Ovary (tissue), 9 donors: Measurements from ENCODE around the gene DOHH. TPM values are rescaled to one million over a fixed set of nuclear protein-coding genes. Genes with fewer than 3 reads are reported as not detected.

ENCODE experiments used
- DNase-seq, 5 donors: peaks; one replicate each; pipeline ENCODE4 v3.0.0-alpha.2; 2019 to 2020
- H3K27ac ChIP-seq, 2 donors: fragments of 200-600 bp; one replicate each; pipeline versions ENCODE4 v1.5.1 to v1.8.0; 2019 to 2022
- H3K27me3 ChIP-seq: fragments of 200-600 bp; one replicate; pipeline ENCODE4 v1.8.0; 2022
- H3K36me3 ChIP-seq: fragments of 200-600 bp; sonication (generic); one replicate; pipeline ENCODE4 v1.5.1; 2019
- H3K4me1 ChIP-seq: one replicate; pipeline ENCODE4 v1.8.1; 2013; ENCODE audit warnings: mild to moderate bottlenecking, moderate library complexity; ENCODE audit not compliant: insufficient read depth
- H3K4me3 ChIP-seq: fragments of 200-600 bp; sonication (generic); one replicate; pipeline ENCODE4 v1.5.1; 2017
- H3K9me3 ChIP-seq, 2 donors: fragments of 200-600 bp in 1 of 2; sonication (generic) in 1 of 2; one replicate each; pipeline versions ENCODE4 v1.5.1 to v1.8.1; 2013 to 2019; ENCODE audit warnings: mild to moderate bottlenecking in 1 of 2, moderate library complexity in 1 of 2
- CTCF ChIP-seq, 3 donors: fragments of 450-650 bp in 2 of 3; fragments of 200-600 bp in 1 of 3; IDR thresholded peaks; one replicate each; pipeline versions ENCODE4 v1.5.1 to v1.8.0; 2016 to 2022; ENCODE audit warnings: antibody characterized with exemption in 3 of 3, mild to moderate bottlenecking in 1 of 3
- EP300 ChIP-seq: sonication (generic); formaldehyde crosslinking; IDR thresholded peaks from one replicate; pipeline ENCODE4 v1.6.1; 2017; ENCODE audit warnings: antibody characterized with exemption
- POLR2A ChIP-seq: fragments of 450-650 bp; IDR thresholded peaks from one replicate; pipeline ENCODE4 v1.6.1; 2017; ENCODE audit warnings: antibody characterized with exemption, mild to moderate bottlenecking, moderate library complexity
- WGBS, 3 donors: extraction: QIAGEN DNeasy Blood & Tissue Kit in 1 of 3; methylation state at CpG; one replicate each; pipeline versions ENCODE4 v1.1.5 to v1.1.7; 2013 to 2017; 5-methylcytosine and 5-hydroxymethylcytosine counted together
- intact Hi-C, 4 donors: fragments of 100-400 bp; cut with DNase I; formaldehyde crosslinking; loops; one replicate each; pipeline versions ENCODE4 v1.11.0 to v1.15.1; 2022 to 2023
- polyA plus RNA-seq, 2 donors: library from polyadenylated mRNA; stranded (reverse); fragments of 200-250 nt in 1 of 2; fragments of 350-450 nt in 1 of 2; fragmentation: Illumina TruSeq in 1 of 2; extraction: RNeasy Lipid Tissue Mini Kit (QIAGEN cat#74804) in 1 of 2; gene quantifications; one replicate each; pipeline ENCODE4 v1.2.3, GENCODE V29; 2013 to 2014
- total RNA-seq, 7 donors: library from RNA; depleted of rRNA in 2 of 7; stranded (reverse); fragments of >200 nt in 2 of 7; fragmentation: NEBNext Ultra II Directional in 3 of 7; extraction: Animal tissue kit (Norgen Biotek cat#: 25700) in 3 of 7; gene quantifications; one replicate each; pipeline versions ENCODE4 v1.1.0 to v1.2.4, GENCODE V29; 2016 to 2023
- donor health status: DM: no; HTN: no; CAD: no; lungs with moderate emphysema.
- donor health status: DM: no; HTN: no; CAD: no.
- donor health status: Bipolar disorder and iron deficiency.
- donor health status: DM: yes; HTN: yes; CAD: no.
- donor health status: DM: no; HTN: no; CAD: no.
- donor health status: DM: yes; HTN: yes; CAD: no.

Gene DOHH
- total and polyA plus RNA-seq, 9 donors, result 7.1 to 14.5 (median 8.5) TPM; not detected in 1

GRCh38 chr19:3517638-3518037, 17.2 kb upstream of the DOHH start:
- whole genome bisulfite sequencing, 3 donors, result 91 to 97% (median 95%) methylated on average over 2 of the region's 2 CpGs
- no peak overlapping the region for H3K4me3 ChIP-seq
- intact Hi-C loops, result no loop called here
- TF ChIP-seq CTCF (IDR thresholded peaks at IDR 0.05), result no peak
- TF ChIP-seq POLR2A, result no peak
- no peak for TF ChIP-seq EP300
- no peaks in the 10 kb centered on the region for H3K27me3 ChIP-seq
- no peak overlapping the region for H3K27ac ChIP-seq
- no peaks in the 10 kb centered on the region for H3K9me3 ChIP-seq
- H3K36me3 ChIP-seq, result no peaks in the 10 kb centered on the region
- no peak for DNase-seq
- H3K4me1 ChIP-seq, result peaks cover 7% of the 10 kb centered on the region

GRCh38 chr19:3516675-3517207, 16.3 kb upstream of the DOHH start:
- Histone ChIP-seq H3K27ac (no peak overlapping the region), H3K27me3 (no peaks in the 10 kb centered on the region), H3K4me3 (no peak overlapping the region), H3K9me3 (no peaks in the 10 kb centered on the region), H3K36me3 (no peaks in the 10 kb centered on the region), H3K4me1 (peaks cover 7% of the 10 kb centered on the region)
- peak in 1 of 5 donors; percentile 30 for DNase-seq
- intact Hi-C loops, result no loop called here
- TF ChIP-seq EP300 (no peak), CTCF (IDR thresholded peaks at IDR 0.05) (no peak), POLR2A (no peak)
- 50 to 70% (median 52%) methylated on average over 8 to 15 of the region's 15 CpGs for WGBS, 3 donors

GRCh38 chr19:3515891-3516422, 15.5 kb upstream of the DOHH start:
- no peak for DNase-seq
- no peak for TF ChIP-seq EP300
- TF ChIP-seq CTCF (IDR thresholded peaks at IDR 0.05), result no peak
- no peak for TF ChIP-seq POLR2A
- no peaks in the 10 kb centered on the region for H3K9me3 ChIP-seq
- peaks cover 7% of the 10 kb centered on the region for H3K4me1 ChIP-seq
- H3K36me3 ChIP-seq, result no peaks in the 10 kb centered on the region
- WGBS, 3 donors, result 21 to 29% (median 23%) methylated on average over 12 to 15 of the region's 15 CpGs
- no peak overlapping the region for H3K4me3 ChIP-seq
- no peaks in the 10 kb centered on the region for H3K27me3 ChIP-seq
- no peak overlapping the region for H3K27ac ChIP-seq
- intact Hi-C loops, result no loop called here

- WGBS, 3 donors, result 75 to 76% (median 76%) methylated on average over 8 to 12 of the region's 12 CpGs
- H3K4me1 ChIP-seq, result peaks cover 7% of the 10 kb centered on the region
- no peaks in the 10 kb centered on the region for H3K9me3 ChIP-seq
- DNase-seq, result no peak
- no peaks in the 10 kb centered on the region for H3K36me3 ChIP-seq
- TF ChIP-seq POLR2A, result no peak
- no peak for TF ChIP-seq EP300
- no peak for TF ChIP-seq CTCF (IDR thresholded peaks at IDR 0.05)
- intact Hi-C loops, result no loop called here
- H3K27me3 ChIP-seq, result no peaks in the 10 kb centered on the region
- H3K4me3 ChIP-seq, result no peak overlapping the region
- H3K27ac ChIP-seq, result no peak overlapping the region
Observed at GRCh38 chr19:3514930-3515329, 14.5 kb upstream of the DOHH start.
